HL-60 (cell line): Measurements from ENCODE around the gene OSMR.

Experiments
- DNase-seq, 2 experiments: peaks; one replicate each; pipeline ENCODE4 v3.0.0-alpha.2; 2010 to 2020; ENCODE audit warnings: low read depth in 1 of 2, low spot score in 1 of 2
- H3K27ac ChIP-seq: fragments of 250-450 bp; sonication (Bioruptor Pico); replicated peaks from 2 replicates; pipeline ENCODE4 v1.5.1; 2020; ENCODE audit warnings: mild to moderate bottlenecking, moderate library complexity
- H3K27me3 ChIP-seq: fragments of 250-450 bp; sonication (Bioruptor Pico); 2 replicates; pipeline ENCODE4 v1.5.1; 2021; ENCODE audit warnings: mild to moderate bottlenecking, moderate library complexity; ENCODE audit not compliant: insufficient read depth, poor library complexity, severe bottlenecking
- H3K4me3 ChIP-seq: replicated peaks from 2 replicates; pipeline ENCODE4 v1.5.1; 2011; ENCODE audit warnings: mild to moderate bottlenecking, control low read depth, low read length; ENCODE audit not compliant: insufficient read depth
- CTCF ChIP-seq: IDR thresholded peaks from one replicate; pipeline ENCODE4 v1.5.1; 2011; ENCODE audit warnings: low read length, control low read depth, inconsistent platforms; ENCODE audit not compliant: insufficient read depth
- GABPA ChIP-seq: IDR thresholded peaks from 2 replicates; pipeline ENCODE4 v1.6.1; 2012; ENCODE audit warnings: low read depth
- POLR2AphosphoS5 ChIP-seq: IDR thresholded peaks from 2 replicates; pipeline ENCODE4 v1.6.1; 2012; ENCODE audit warnings: low read depth
- SPI1 ChIP-seq: IDR thresholded peaks from 2 replicates; pipeline ENCODE4 v1.6.1; 2012; ENCODE audit warnings: low read depth, mild to moderate bottlenecking, borderline replicate concordance
- TF ChIP-seq, protein P1 (sequence below): IDR thresholded peaks from 2 replicates; pipeline ENCODE4 v1.6.1; 2012; ENCODE audit warnings: low read depth; ENCODE audit not compliant: insufficient replicate concordance

OSMR gene

DNA sequence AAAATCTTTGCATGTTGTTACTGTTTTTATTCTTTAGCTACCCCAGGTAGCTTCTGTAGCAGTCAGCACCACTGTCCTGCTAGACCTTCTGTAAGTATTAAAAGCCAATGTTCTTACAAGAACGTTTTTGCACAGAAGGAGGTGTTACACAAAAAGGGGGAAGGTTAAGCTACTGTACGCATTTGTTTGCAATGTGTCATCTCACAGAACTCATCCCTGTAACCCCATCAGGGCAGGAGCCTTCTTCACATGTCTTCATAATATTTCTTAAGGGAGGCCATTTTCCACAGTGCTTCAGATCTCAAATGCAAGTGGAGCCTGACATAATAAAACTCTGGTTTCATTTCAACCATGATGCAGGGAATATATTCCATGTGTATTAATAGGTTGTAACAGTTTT lies 67.9 kb downstream of the OSMR start:
- Histone ChIP-seq H3K27ac (no peak overlapping the region), H3K27me3 (no peaks in the 10 kb centered on the region), H3K4me3 (no peak overlapping the region)
- TF ChIP-seq GABPA (no peak), POLR2AphosphoS5 (no peak), SPI1 (no peak), CTCF (no peak)
- TF ChIP-seq, protein P1, sequence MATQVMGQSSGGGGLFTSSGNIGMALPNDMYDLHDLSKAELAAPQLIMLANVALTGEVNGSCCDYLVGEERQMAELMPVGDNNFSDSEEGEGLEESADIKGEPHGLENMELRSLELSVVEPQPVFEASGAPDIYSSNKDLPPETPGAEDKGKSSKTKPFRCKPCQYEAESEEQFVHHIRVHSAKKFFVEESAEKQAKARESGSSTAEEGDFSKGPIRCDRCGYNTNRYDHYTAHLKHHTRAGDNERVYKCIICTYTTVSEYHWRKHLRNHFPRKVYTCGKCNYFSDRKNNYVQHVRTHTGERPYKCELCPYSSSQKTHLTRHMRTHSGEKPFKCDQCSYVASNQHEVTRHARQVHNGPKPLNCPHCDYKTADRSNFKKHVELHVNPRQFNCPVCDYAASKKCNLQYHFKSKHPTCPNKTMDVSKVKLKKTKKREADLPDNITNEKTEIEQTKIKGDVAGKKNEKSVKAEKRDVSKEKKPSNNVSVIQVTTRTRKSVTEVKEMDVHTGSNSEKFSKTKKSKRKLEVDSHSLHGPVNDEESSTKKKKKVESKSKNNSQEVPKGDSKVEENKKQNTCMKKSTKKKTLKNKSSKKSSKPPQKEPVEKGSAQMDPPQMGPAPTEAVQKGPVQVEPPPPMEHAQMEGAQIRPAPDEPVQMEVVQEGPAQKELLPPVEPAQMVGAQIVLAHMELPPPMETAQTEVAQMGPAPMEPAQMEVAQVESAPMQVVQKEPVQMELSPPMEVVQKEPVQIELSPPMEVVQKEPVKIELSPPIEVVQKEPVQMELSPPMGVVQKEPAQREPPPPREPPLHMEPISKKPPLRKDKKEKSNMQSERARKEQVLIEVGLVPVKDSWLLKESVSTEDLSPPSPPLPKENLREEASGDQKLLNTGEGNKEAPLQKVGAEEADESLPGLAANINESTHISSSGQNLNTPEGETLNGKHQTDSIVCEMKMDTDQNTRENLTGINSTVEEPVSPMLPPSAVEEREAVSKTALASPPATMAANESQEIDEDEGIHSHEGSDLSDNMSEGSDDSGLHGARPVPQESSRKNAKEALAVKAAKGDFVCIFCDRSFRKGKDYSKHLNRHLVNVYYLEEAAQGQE = no peak
- DNase-seq = no peak

GRCh38 chr5:38916802-38917201 lies 71.0 kb downstream of the OSMR start:
- no peak overlapping the region for H3K4me3 ChIP-seq
- H3K27me3 ChIP-seq = no peaks in the 10 kb centered on the region
- no peak overlapping the region for H3K27ac ChIP-seq
- TF ChIP-seq POLR2AphosphoS5 = no peak
- TF ChIP-seq CTCF = no peak
- TF ChIP-seq SPI1 = no peak
- TF ChIP-seq GABPA = no peak
- TF ChIP-seq, protein P1 = no peak
- no peak for DNase-seq

DNA sequence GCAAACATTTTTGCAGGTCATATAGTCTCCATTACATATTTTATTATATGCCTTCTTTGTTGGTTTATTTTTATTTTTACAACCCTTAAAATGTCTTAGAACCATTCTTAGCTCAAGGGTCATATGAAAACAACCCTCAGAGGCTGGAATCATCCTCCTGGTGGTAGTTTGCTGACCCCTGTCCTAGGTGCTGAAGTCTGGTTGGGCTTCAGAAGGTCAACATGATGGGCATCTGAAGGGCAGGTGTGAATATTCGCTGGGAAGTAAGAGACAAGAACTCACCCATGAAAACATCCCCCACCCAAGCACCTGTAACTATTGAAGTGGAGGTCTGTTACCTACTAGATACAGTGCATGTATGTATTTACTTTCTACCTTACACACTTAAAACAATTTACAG lies 75.4 kb downstream of the OSMR start:
- no peak for DNase-seq
- Histone ChIP-seq H3K27ac (no peak overlapping the region), H3K27me3 (no peaks in the 10 kb centered on the region), H3K4me3 (no peak overlapping the region)
- TF ChIP-seq SPI1 (no peak), CTCF (no peak), GABPA (no peak)
- TF ChIP-seq, protein P1 = peak; percentile 93
